Fibroblast of lung (primary cell): Measurements from ENCODE around the gene TLR8. TPM values are rescaled to one million over a fixed set of nuclear protein-coding genes. Genes with fewer than 3 reads are reported as not detected.

Source experiments
- DNase-seq, 2 donors: peaks; one replicate each; pipeline versions ENCODE4 v3.0.0 to v3.0.0-alpha.2; 2010; ENCODE audit warnings: low read depth in 2 of 2
- H2AFZ ChIP-seq: 2 replicates; pipeline ENCODE4 v1.5.1; 2012; ENCODE audit warnings: low read length, control low read depth, inconsistent platforms
- H3K27ac ChIP-seq: 2 replicates; pipeline ENCODE4 v1.5.1; 2011; ENCODE audit warnings: low read length, control low read depth; ENCODE audit not compliant: insufficient read depth
- H3K27me3 ChIP-seq: 2 replicates; pipeline ENCODE4 v1.5.1; 2011; ENCODE audit warnings: mild to moderate bottlenecking, low read length; ENCODE audit not compliant: control insufficient read depth, insufficient read depth
- H3K36me3 ChIP-seq: 2 replicates; pipeline ENCODE4 v1.5.1; 2011; ENCODE audit warnings: low read length; ENCODE audit not compliant: control insufficient read depth, insufficient read depth
- H3K4me1 ChIP-seq: 2 replicates; pipeline ENCODE4 v1.5.1; 2011; ENCODE audit warnings: low read length; ENCODE audit not compliant: control insufficient read depth, insufficient read depth; ENCODE audit errors: extremely low read depth
- H3K4me2 ChIP-seq: 2 replicates; pipeline ENCODE4 v1.5.1; 2011; ENCODE audit warnings: low read length, control low read depth; ENCODE audit not compliant: insufficient read depth; ENCODE audit errors: extremely low read depth
- H3K4me3 ChIP-seq, 4 experiments: fragments of 200-600 bp in 1 of 4; sonication (generic) in 1 of 4; replicated peaks in 1 of 4; 2 replicates each; pipeline ENCODE4 v1.5.1; 2011 to 2016; ENCODE audit warnings: low read length in 4 of 4, low read depth in 3 of 4, mild to moderate bottlenecking in 3 of 4, control low read depth in 2 of 4, inconsistent platforms in 1 of 4, mixed read lengths in 1 of 4; ENCODE audit not compliant: insufficient read depth in 1 of 4; ENCODE audit errors: control extremely low read depth in 1 of 4
- H3K79me2 ChIP-seq: 2 replicates; pipeline ENCODE4 v1.5.1; 2012; ENCODE audit warnings: mild to moderate bottlenecking, low read length, inconsistent platforms; ENCODE audit not compliant: control insufficient read depth, insufficient read depth
- H3K9ac ChIP-seq: 2 replicates; pipeline ENCODE4 v1.5.1; 2011; ENCODE audit warnings: mild to moderate bottlenecking, low read length, control low read depth; ENCODE audit not compliant: insufficient read depth
- H3K9me3 ChIP-seq: 2 replicates; pipeline ENCODE4 v1.5.1; 2012; ENCODE audit warnings: low read depth, low read length; ENCODE audit not compliant: control insufficient read depth, insufficient read depth
- H4K20me1 ChIP-seq: 2 replicates; pipeline ENCODE4 v1.5.1; 2011; ENCODE audit warnings: low read length; ENCODE audit not compliant: control insufficient read depth, insufficient read depth; ENCODE audit errors: extremely low read depth
- EZH2 ChIP-seq: IDR thresholded peaks from 2 replicates; pipeline ENCODE4 v1.5.1; 2012; ENCODE audit warnings: low read length, control low read depth, mild to moderate bottlenecking; ENCODE audit errors: missing control alignments
- polyA plus RNA-seq, 2 donors: library from polyadenylated mRNA; depleted of rRNA in 1 of 2; stranded (reverse) in 1 of 2; unstranded in 1 of 2; fragments of >200 nt; gene quantifications; 2 replicates each; pipeline ENCODE4 v1.2.1, GENCODE V29; 2011 to 2012; ENCODE audit warnings: missing spikeins in 1 of 2
- total RNA-seq: library from RNA; depleted of rRNA; stranded (reverse); fragments of >200 nt; gene quantifications from 2 replicates; pipeline ENCODE4 v1.2.1, GENCODE V29; 2014
- TF ChIP-seq, protein P1 (sequence below), 2 donors: IDR thresholded peaks in 1 of 2; conservative IDR thresholded peaks in 1 of 2; 1 replicate in 1 of 2; 2 replicates in 1 of 2; pipeline ENCODE4 v1.5.1; 2011 to 2012; ENCODE audit warnings: low read length in 2 of 2, control low read depth in 1 of 2, inconsistent platforms in 1 of 2, low read depth in 1 of 2, mild to moderate bottlenecking in 1 of 2

Gene TLR8
- total and polyA plus RNA-seq, 2 donors (not counting 1 experiment from before 2014, with no cell fraction given), result not detected

DNA sequence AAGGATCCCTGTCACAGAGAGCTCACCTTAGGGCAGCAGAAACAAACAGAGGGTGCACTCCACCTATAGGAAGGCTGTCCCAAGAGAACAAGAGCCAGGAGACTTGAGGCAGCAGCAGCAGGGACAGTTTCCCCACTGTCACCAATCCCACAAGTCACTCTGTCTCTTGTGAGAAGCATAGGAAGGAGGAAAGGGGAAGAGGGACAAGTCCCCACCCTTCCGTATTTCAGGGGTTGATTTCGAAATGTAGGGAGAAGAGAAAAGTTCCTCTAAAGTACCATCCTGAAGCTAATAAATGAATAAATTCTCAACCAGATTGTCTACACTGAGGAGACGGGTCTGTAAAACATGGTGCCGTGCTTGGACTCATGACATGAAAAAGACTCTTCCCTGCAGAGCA lies 9.5 kb upstream of the TLR8 start:
- Histone ChIP-seq H3K4me1 (no peaks in the 10 kb centered on the region), H3K4me3 (no peak overlapping the region), H2AFZ (no peak overlapping the region), H3K27ac (no peak overlapping the region), H3K79me2 (no peaks in the 10 kb centered on the region), H3K27me3 (no peaks in the 10 kb centered on the region), H4K20me1 (no peaks in the 10 kb centered on the region), H3K36me3 (no peaks in the 10 kb centered on the region), H3K9me3 (no peaks in the 10 kb centered on the region), H3K9ac (no peak overlapping the region), H3K4me2 (no peak overlapping the region)
- DNase-seq, result no peak
- TF ChIP-seq EZH2, result no peak
- TF ChIP-seq, protein P1, sequence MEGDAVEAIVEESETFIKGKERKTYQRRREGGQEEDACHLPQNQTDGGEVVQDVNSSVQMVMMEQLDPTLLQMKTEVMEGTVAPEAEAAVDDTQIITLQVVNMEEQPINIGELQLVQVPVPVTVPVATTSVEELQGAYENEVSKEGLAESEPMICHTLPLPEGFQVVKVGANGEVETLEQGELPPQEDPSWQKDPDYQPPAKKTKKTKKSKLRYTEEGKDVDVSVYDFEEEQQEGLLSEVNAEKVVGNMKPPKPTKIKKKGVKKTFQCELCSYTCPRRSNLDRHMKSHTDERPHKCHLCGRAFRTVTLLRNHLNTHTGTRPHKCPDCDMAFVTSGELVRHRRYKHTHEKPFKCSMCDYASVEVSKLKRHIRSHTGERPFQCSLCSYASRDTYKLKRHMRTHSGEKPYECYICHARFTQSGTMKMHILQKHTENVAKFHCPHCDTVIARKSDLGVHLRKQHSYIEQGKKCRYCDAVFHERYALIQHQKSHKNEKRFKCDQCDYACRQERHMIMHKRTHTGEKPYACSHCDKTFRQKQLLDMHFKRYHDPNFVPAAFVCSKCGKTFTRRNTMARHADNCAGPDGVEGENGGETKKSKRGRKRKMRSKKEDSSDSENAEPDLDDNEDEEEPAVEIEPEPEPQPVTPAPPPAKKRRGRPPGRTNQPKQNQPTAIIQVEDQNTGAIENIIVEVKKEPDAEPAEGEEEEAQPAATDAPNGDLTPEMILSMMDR (conservative IDR thresholded peaks at IDR 0.05 in 1 of 2, IDR thresholded peaks at IDR 0.05 in 1 of 2; ENCODE audit: low read depth in 1 of 2, low read length in 2 of 2), result no peak

- H3K4me2 ChIP-seq, result no peak overlapping the region
- no peak overlapping the region for H3K27ac ChIP-seq
- no peak overlapping the region for H3K4me3 ChIP-seq
- TF ChIP-seq, protein P1 (conservative IDR thresholded peaks at IDR 0.05 in 1 of 2, IDR thresholded peaks at IDR 0.05 in 1 of 2; ENCODE audit: low read depth in 1 of 2, low read length in 2 of 2), result no peak
- no peak for TF ChIP-seq EZH2
- H3K27me3 ChIP-seq, result no peaks in the 10 kb centered on the region
- no peak overlapping the region for H3K9ac ChIP-seq
- H3K36me3 ChIP-seq, result no peaks in the 10 kb centered on the region
- H3K4me1 ChIP-seq, result no peaks in the 10 kb centered on the region
- no peaks in the 10 kb centered on the region for H3K79me2 ChIP-seq
- no peaks in the 10 kb centered on the region for H4K20me1 ChIP-seq
- H3K9me3 ChIP-seq, result no peaks in the 10 kb centered on the region
- no peak overlapping the region for H2AFZ ChIP-seq
- DNase-seq, result no peak
Observed at GRCh38 chrX:12898073-12898472, 8.3 kb upstream of the TLR8 start.

GRCh38 chrX:12899506-12899905 lies 6.9 kb upstream of the TLR8 start:
- no peak overlapping the region for H3K27ac ChIP-seq
- H2AFZ ChIP-seq, result no peak overlapping the region
- TF ChIP-seq EZH2, result no peak
- TF ChIP-seq, protein P1 (conservative IDR thresholded peaks at IDR 0.05 in 1 of 2, IDR thresholded peaks at IDR 0.05 in 1 of 2; ENCODE audit: low read depth in 1 of 2, low read length in 2 of 2), result no peak
- no peak overlapping the region for H3K9ac ChIP-seq
- no peaks in the 10 kb centered on the region for H3K27me3 ChIP-seq
- no peaks in the 10 kb centered on the region for H4K20me1 ChIP-seq
- no peaks in the 10 kb centered on the region for H3K9me3 ChIP-seq
- no peaks in the 10 kb centered on the region for H3K36me3 ChIP-seq
- DNase-seq, result no peak
- no peaks in the 10 kb centered on the region for H3K79me2 ChIP-seq
- no peak overlapping the region for H3K4me3 ChIP-seq
- H3K4me2 ChIP-seq, result no peak overlapping the region
- H3K4me1 ChIP-seq, result no peaks in the 10 kb centered on the region
